VCaP (cell line): Measurements from ENCODE around the gene RANGRF.

ENCODE experiments used
- H3K27ac ChIP-seq: fragments of 450-650 bp; 2 replicates; pipeline ENCODE4 v1.5.1; 2017
- CTCF ChIP-seq: fragments of 450-650 bp; conservative IDR thresholded peaks from 2 replicates; pipeline ENCODE4 v1.5.1; 2017; ENCODE audit warnings: mild to moderate bottlenecking, moderate library complexity

The RANGRF gene

GRCh38 chr17:8266648-8267479 lies 21.6 kb upstream of the RANGRF start:
- no peak overlapping the region for H3K27ac ChIP-seq
- TF ChIP-seq CTCF: no peak

GRCh38 chr17:8267480-8268147 lies 20.9 kb upstream of the RANGRF start:
- H3K27ac ChIP-seq: no peak overlapping the region
- no peak for TF ChIP-seq CTCF

DNA sequence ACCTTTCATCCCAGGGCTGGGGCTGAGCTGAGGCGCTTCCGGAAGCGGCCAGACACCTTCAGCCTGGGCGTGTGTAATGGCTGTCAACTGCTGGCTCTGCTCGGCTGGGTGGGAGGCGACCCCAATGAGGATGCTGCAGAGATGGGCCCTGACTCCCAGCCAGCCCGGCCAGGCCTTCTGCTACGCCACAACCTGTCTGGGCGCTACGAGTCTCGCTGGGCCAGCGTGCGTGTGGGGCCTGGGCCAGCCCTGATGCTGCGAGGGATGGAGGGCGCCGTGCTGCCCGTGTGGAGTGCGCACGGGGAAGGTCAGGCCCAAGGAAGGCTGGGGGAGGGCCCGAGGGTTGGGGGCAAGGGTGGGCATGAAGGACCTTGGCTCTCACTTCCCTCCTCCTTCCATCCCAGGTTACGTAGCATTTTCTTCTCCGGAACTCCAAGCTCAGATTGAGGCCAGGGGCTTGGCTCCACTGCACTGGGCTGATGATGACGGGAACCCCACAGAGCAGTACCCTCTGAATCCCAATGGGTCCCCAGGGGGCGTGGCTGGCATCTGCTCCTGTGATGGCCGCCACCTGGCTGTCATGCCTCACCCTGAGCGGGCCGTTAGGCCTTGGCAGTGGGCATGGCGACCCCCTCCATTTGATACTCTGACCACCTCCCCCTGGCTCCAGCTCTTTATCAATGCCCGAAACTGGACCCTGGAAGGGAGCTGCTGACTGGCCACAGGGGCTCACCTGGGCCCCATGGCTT lies 19.7 kb upstream of the RANGRF start:
- TF ChIP-seq CTCF: no peak
- no peak overlapping the region for H3K27ac ChIP-seq

DNA sequence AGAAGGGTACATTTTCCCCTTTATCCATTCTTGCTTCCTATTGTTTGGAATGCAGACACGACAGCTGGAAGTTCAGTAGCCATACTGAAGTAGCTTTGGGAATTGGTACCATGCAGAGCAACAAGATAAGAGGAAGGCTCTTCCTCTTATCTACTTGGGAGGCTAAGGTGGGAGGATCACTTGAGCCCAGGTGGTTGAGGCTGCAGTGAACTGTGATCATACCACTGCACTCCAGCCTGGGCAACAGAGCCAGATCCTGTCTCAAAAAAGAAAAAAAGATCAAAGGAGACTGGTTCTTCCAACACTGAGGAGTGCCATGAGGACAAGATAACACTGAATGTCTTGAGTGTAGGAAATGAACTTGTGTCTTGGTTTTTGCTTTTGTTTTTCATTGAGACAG lies 16.0 kb upstream of the RANGRF start:
- TF ChIP-seq CTCF: no peak
- H3K27ac ChIP-seq: no peak overlapping the region

GRCh38 chr17:8273884-8274444 lies 14.5 kb upstream of the RANGRF start:
- TF ChIP-seq CTCF: no peak
- H3K27ac ChIP-seq: peak overlapping the region; percentile 40; the same call in 1 of the 2 replicates

- TF ChIP-seq CTCF: no peak
- no peak overlapping the region for H3K27ac ChIP-seq
Observed at GRCh38 chr17:8274816-8275215, 13.7 kb upstream of the RANGRF start.
